Stimulated activated CD8-positive, alpha-beta memory T cell treated with anti-CD3 and anti-CD28 coated beads, Interleukin-15, amount 100 ng/mL, for 4 hours (primary cell): Measurements from ENCODE around the gene SKA2.
"Not testable (repeated sequence)": the region's sequence is repeated elsewhere in the genome, so short reads cannot be mapped to it uniquely, and the experiment has no call there.

Source experiments
- DNase-seq, 2 donors: peaks; one replicate each; pipeline ENCODE4 v3.0.0-alpha.2; 2020; ENCODE audit warnings: low read depth in 2 of 2

Gene SKA2

GRCh38 chr17:59154721-59155438, at the start of gene SKA2:
SKA2 (minus strand) TSS chr17:59155186; CDS start chr17:59155163, 23 bp downstream.
- peak; percentile 91 to 97 for DNase-seq

- DNase-seq: no peak
Observed at GRCh38 chr17:59202320-59202719, 47.3 kb upstream of the SKA2 start.

- DNase-seq: no peak
Observed at GRCh38 chr17:59199398-59199797, 44.4 kb upstream of the SKA2 start.

GRCh38 chr17:59193336-59193862, 38.4 kb upstream of the SKA2 start:
- no peak for DNase-seq

- no peak for DNase-seq
Observed at GRCh38 chr17:59190806-59191205, 35.8 kb upstream of the SKA2 start.

GRCh38 chr17:59186850-59187249, 31.9 kb upstream of the SKA2 start:
- DNase-seq: no peak

GRCh38 chr17:59185997-59186396, 31.0 kb upstream of the SKA2 start:
- no peak for DNase-seq

- DNase-seq: no peak
Observed at GRCh38 chr17:59181481-59181880, 26.5 kb upstream of the SKA2 start.

- DNase-seq: no peak
Observed at GRCh38 chr17:59180626-59181025, 25.6 kb upstream of the SKA2 start.

GRCh38 chr17:59179601-59180000, 24.6 kb upstream of the SKA2 start:
- not testable (repeated sequence) for DNase-seq

GRCh38 chr17:59178266-59178985, 23.4 kb upstream of the SKA2 start:
- no peak for DNase-seq

GRCh38 chr17:59175076-59175475, 20.1 kb upstream of the SKA2 start:
- no peak for DNase-seq

GRCh38 chr17:59174671-59175070, 19.7 kb upstream of the SKA2 start:
- no peak for DNase-seq

GRCh38 chr17:59172436-59173004, 17.5 kb upstream of the SKA2 start:
- DNase-seq: no peak

GRCh38 chr17:59167571-59168001, 12.6 kb upstream of the SKA2 start:
- no peak for DNase-seq

- DNase-seq: no peak
Observed at GRCh38 chr17:59165933-59166342, 11.0 kb upstream of the SKA2 start.

GRCh38 chr17:59161477-59161876, 6.5 kb upstream of the SKA2 start:
- DNase-seq: no peak

- no peak for DNase-seq
Observed at GRCh38 chr17:59160157-59161025, 5.4 kb upstream of the SKA2 start.

- peak; percentile 75 to 90 for DNase-seq
Observed at GRCh38 chr17:59155439-59156177, 622 bp upstream of the SKA2 start, which contains the start of gene PRR11. PRR11 (plus strand) TSS chr17:59155746; CDS start chr17:59169753, 14,007 bp downstream.

GRCh38 chr17:59154292-59154720, 680 bp downstream of the SKA2 start:
- no peak for DNase-seq

- no peak for DNase-seq
Observed at GRCh38 chr17:59152925-59153324, 2.1 kb downstream of the SKA2 start.
